Activated CD8-positive, alpha-beta memory T cell treated with anti-CD3 and anti-CD28 coated beads for 24 hours (primary cell): Measurements from ENCODE around the gene CRYBA4.
"Not testable (repeated sequence)": the region's sequence is repeated elsewhere in the genome, so short reads cannot be mapped to it uniquely, and the experiment has no call there.

Experiments
- DNase-seq: peaks from one replicate; pipeline ENCODE4 v3.0.0-alpha.2; 2020

The CRYBA4 gene

DNA sequence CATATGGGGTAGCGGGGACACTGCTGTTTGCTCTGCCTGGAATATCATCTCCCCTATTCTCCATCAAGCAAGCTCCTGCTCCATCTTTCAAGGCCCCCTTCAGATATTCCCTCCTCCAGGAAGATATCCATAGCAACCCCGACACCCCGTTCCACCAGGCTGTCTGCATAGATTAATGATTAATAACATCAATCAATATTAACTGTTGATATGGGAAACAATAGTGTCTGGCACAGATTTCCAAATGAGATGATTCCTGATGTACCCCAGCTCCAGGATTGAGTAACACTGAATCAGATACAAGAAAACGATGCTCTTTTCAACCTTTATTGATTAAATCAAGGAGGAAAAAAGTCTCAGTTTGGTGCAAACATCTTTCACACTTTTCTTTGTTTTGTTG is 24.3 kb upstream of the CRYBA4 start:
- no peak for DNase-seq

DNA sequence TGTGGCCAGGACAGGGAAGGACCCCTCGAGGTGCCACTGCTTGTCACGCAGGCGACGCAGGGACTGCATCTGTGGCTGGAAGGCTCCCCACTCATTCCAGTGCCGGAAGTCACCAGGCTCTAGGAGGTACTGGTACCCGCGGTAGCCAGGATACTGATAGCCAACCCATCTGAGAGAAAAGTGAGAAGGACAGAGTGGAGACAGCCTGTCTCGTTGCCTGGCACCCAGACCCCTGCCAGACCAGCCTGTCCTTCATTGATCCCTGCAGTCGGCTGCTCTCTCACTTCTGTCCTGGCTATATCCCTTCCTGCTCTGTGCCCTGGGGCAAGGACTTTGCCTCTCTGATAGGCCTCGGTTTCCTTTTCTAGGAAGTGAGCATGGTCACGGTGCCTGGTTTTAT is 22.3 kb upstream of the CRYBA4 start:
- DNase-seq = no peak

DNA sequence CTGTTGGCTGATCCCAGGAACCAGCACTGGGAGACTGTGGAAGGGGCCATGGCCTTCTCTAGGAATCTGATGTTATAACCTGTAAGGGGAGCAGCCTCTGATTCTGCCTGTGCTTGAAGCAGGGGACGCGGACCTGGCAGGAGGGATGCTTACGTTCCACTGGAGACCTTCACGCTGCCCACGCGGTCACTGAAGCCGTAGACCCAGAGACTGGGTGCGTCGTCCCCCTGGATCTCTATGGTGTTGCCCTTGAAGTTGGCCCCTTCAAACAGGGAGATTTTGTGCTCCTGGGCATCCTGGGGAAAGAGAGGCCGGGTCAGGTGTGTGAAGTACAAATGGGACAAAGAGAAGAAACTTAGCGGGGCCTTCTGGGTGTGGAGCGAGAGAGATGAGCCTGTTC is 20.0 kb upstream of the CRYBA4 start:
- DNase-seq = no peak

GRCh38 chr22:26602127-26602526 is 19.6 kb upstream of the CRYBA4 start:
- no peak for DNase-seq

- DNase-seq = no peak
Observed at GRCh38 chr22:26604368-26604767, 17.4 kb upstream of the CRYBA4 start.

DNA sequence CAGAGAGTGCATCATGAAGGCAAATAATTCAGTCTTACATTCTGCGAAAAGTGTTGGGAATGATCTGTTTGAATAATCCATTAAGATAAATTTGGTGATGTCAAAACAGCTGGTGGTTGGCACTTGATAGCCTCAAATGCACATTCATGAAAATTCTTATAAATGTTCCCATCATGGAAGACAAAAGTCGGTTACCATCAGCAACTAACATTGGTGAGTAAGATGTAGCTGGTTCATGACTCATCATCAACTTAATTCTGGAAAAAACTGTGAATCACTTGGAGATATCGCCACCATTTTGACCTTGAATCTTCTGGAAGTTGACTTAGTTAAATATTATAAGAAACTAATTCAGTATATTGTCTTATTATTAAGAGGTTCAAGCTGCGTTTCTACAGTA is 15.2 kb upstream of the CRYBA4 start:
- DNase-seq = no peak

DNA sequence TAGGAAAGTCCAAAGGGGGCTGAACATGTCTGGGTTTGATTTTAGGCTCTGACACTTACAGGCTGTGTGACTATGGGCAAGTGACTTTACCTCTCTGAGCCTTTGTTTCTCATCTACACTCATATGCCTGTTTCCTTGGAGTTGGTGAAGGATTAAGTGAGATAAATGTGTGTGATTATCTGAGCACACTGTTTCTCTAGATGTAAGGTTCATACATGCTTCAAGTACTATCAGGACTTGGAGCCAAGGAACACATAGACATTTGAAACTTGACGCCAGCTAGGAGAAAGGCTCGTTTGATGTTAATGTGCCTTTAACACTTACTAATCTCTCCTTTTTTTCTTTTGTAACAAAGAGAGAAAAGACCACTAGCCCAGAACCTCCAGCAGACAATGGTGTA is 13.6 kb upstream of the CRYBA4 start:
- no peak for DNase-seq

- DNase-seq = no peak
Observed at GRCh38 chr22:26609287-26609686, 12.5 kb upstream of the CRYBA4 start.

GRCh38 chr22:26610072-26610958 is 11.4 kb upstream of the CRYBA4 start:
- no peak for DNase-seq

DNA sequence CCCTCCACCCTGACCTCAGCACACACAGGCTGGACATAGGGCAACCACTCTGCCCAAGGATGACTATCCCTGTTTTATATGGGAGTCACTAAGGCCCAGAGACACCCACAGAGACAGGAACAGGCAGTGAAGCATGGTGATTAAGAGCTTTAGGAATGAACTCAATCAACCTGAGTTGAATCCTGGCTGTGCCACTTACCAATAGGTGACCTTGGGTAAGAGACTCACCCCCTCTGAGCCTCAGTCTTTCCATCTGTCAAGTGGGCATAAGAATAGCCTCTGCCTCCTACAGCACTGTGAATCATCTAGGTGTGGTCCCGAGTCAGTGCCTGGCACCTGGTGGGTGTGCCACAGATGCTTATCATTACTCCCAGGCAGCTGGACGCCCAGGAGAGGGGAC is 10.8 kb upstream of the CRYBA4 start:
- no peak for DNase-seq

DNA sequence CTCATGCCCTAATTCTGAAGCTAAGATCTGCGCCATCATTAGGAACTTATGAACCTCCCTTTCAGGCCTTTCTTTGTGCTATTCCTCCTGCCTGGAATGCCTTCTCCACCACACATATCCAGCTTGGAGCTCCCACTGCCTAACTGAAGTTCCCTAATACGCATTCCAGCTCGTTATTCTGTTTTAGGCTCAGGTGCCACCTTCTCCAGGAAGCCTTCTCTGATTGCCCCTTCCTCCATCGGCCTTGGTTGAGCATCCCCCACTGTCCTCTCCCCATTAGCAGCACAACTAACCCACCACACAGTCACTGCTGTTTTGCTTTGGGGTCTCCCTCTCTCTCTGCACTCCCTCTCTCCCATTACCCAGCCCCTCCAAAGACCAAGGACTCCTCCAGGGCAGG is 9.1 kb upstream of the CRYBA4 start:
- no peak for DNase-seq

DNA sequence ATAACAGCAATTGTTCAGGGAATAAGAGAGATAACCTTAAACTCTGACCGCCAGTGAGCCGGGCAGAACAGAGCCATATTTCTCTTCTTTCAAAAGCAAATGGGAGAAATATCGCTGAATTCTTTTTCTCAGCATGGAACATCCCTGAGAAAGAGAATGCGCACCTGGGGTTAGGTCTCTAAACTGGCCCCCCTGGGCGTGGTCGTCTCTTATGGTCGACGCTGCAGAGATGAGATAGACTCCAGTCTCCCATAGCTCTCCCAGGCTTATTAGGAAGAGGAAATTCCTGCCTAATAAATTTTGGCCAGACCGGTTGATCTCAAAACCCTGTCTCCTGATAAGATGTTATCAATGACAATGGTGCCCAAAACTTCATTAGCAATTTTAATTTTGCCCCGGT is 8.0 kb upstream of the CRYBA4 start:
- not testable (repeated sequence) for DNase-seq

DNA sequence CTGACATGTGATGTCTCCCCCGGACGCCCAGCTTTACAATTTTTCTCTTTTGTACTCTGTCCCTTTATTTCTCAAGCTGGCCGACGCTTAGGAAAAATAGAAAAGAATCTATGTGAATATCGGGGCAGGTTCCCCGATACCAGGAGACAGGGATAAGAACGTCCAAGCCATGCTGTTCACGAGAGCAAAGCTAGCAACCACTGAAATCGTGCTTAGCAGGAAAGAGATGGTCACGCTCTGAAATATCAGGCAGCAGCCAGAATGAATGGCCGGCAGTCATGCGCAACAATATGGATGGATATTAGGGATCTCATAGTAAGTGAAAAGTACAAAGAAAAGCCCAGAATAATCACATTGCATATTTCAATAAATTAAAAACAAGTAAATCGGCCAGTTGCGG is 7.4 kb upstream of the CRYBA4 start:
- DNase-seq = no peak

- no peak for DNase-seq
Observed at GRCh38 chr22:26615149-26615548, 6.6 kb upstream of the CRYBA4 start.

DNA sequence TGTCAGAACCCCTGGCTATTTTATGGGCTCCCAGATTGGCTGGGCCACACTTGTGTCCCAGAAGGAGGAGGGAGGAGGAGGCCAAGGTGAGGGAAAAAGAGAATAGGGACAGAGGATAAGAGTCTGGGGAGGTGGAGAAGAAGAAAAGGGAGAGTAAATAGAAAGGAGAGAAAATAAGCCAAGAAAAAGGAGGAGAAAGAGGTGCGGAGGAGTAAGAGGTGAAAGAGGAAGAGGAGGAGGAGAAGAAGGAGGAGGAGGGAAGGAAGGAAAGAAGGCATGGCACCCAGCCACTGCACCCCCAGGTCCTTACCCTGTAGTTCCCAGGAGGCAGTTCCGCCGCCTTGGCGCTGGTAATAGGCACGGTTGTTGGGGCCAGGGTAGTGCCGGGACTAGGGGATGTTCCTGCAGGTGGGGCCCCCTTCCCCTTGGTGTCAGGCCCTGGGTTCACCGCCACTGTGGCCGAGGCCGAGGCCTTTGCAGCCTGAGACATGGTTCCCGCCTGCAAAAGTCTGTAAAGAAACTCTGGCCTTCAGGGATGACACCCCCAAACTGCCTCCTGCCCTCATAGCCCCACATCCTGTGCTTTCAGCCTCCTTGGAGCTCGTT is 5.8 kb upstream of the CRYBA4 start:
- DNase-seq = no peak

- DNase-seq = no peak
Observed at GRCh38 chr22:26616650-26617049, 5.1 kb upstream of the CRYBA4 start.

DNA sequence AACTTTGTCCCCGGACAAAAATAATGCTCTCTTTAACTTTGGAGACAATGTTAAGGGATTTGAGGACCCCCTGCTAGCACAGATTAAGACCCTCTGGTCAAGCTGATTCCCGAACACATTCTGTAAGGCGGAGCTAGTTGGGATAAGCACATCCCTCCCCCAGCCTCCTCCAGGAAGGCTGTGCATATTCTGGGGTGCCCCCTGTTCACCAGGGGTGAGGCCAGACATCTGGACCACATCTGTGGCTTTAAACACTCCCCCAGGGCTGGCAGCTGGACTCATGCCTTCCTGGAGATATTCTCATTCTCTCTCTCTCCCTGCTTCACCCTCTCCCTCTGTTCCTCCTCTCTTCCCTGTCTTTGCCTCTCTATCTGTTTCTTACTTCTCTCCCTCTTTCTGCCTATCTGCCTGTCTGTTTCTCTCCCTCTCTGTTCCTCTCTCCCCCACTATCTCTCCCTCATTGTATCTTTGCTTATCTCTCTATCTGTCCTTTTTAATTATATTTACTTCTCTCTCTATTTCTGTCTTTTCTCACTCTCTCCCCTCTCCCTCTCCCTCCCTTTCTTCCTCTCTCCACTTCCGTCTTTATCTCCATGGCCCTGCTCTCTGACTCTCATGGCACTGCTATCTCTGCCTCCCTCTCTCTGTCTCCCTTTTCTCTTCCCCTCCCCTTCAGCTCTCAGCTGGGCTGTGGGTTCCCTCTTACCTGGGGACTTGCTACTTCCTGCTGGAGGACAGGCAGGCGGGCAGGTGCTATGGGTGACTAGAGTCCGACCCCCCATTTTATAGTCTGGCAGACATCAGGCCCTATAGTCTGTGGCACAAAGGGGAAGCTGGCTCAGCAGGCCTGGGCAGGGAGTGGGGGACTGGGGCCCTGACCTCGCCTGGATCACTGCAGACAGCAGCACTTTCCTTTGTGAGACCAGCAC is 4.2 kb upstream of the CRYBA4 start, which contains the start of gene CRYBB1:
Gene CRYBB1 (minus strand): TSS at position 757 of the 929 bp plus-strand sequence. CDS start 1,708 bp downstream, outside the sequence.
- DNase-seq = no peak

DNA sequence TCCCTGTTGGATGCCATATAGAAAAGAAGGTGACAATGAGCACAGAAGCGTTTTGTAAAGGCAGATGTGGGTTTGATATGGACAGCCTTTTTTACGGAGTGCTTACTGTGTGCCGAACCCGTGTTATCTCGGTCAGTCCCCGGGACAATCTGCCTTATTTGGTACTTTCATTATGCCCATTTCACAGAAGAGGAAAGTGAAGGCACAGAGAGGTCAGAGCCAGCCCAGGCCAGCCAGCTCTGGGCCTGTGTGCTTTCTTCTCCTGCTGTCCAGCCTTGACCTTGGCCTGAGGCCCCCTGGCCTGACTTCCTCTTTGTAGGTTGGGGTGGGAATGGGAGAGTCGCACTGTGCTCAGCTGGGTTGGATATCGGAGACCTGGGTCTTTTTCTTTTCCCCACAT is 3.3 kb upstream of the CRYBA4 start:
- no peak for DNase-seq

- DNase-seq = no peak
Observed at GRCh38 chr22:26619510-26619909, 2.3 kb upstream of the CRYBA4 start.

DNA sequence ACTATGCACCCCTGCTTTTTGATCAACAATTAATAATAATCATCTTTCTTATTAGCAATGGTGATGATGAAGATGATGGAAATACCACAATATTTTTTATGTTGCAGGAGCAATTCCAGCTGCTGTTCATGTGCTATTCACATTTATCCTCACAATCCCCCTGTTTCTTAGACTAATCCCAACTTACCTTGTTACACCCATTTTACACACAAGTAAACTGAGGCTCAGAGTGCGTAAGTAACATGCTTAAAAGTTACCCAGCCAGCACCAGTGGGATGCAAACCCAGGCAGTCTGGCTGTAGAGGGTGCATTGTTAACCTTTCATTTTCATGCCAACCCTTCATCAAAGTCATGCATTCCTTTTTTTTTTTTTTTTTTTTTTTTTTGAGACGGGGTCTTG is 1.6 kb upstream of the CRYBA4 start:
- DNase-seq = no peak

- no peak for DNase-seq
Observed at GRCh38 chr22:26623984-26624383, 2.2 kb downstream of the CRYBA4 start.

GRCh38 chr22:26624803-26625202 is 3.0 kb downstream of the CRYBA4 start:
- DNase-seq = no peak

DNA sequence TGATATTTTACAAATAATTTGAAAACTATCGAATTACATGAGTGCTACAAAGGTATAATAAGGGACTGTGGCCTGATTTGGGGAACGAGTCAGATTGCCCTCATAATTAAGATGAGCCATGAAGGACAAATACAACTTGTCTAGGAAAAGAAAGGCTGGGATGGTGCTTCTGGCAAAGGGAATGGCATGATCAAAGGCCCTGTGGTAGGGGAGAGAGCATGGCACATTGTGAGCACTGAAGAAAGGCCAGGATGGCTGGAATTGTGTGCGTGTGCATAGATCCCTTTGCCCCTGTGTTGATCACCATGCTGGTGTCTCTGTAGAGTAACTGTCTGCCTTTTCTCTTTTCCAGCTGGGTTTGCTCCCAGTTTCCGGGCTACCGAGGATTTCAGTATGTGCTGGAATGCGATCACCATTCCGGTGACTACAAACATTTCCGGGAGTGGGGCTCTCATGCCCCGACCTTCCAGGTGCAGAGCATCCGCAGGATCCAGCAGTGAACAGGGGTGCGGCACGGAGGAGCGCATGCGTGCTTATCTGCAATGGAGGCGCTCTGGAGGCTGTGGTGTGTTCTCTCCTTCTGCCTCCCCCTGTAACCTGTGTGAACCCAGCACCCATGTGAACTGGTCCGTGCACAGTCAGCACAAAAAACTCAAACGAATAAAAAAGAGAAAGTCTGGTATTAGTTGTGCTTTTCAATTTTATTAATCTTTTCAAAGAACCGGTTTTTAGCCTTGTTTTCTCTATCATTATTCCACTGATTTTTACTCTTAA is 8.4 kb downstream of the CRYBA4 start:
- no peak for DNase-seq
